ENCODE results near the gene PLA2G5.
"Not testable (repeated sequence)": the region's sequence is repeated elsewhere in the genome, so short reads cannot be mapped to it uniquely, and the experiment has no call there.

Gene PLA2G5

GRCh38 chr1:20051218-20051829, 18.7 kb upstream of the PLA2G5 start:
- H3K4me3 ChIP-seq (ENCODE audit: low read length) = no peak overlapping the region
- DNase-seq (ENCODE audit: low read depth) = no peak
- no peak for TF ChIP-seq CTCF (conservative IDR thresholded peaks at IDR 0.05; ENCODE audit: low read depth, low read length)

GRCh38 chr1:20052386-20052785, 17.6 kb upstream of the PLA2G5 start:
- no peak for DNase-seq (ENCODE audit: low read depth)
- TF ChIP-seq CTCF (conservative IDR thresholded peaks at IDR 0.05; ENCODE audit: low read depth, low read length) = no peak
- no peak overlapping the region for H3K4me3 ChIP-seq (ENCODE audit: low read length)

GRCh38 chr1:20057886-20058420, 12.0 kb upstream of the PLA2G5 start:
- H3K4me3 ChIP-seq (ENCODE audit: low read length) = no peak overlapping the region
- no peak for TF ChIP-seq CTCF (conservative IDR thresholded peaks at IDR 0.05; ENCODE audit: low read depth, low read length)
- no peak for DNase-seq (ENCODE audit: low read depth)

GRCh38 chr1:20058531-20058930, 11.5 kb upstream of the PLA2G5 start:
- no peak overlapping the region for H3K4me3 ChIP-seq (ENCODE audit: low read length)
- TF ChIP-seq CTCF (conservative IDR thresholded peaks at IDR 0.05; ENCODE audit: low read depth, low read length) = no peak
- DNase-seq (ENCODE audit: low read depth) = no peak

GRCh38 chr1:20059847-20060246, 10.1 kb upstream of the PLA2G5 start:
- no peak overlapping the region for H3K4me3 ChIP-seq (ENCODE audit: low read length)
- DNase-seq (ENCODE audit: low read depth) = no peak
- no peak for TF ChIP-seq CTCF (conservative IDR thresholded peaks at IDR 0.05; ENCODE audit: low read depth, low read length)

GRCh38 chr1:20060791-20061190, 9.2 kb upstream of the PLA2G5 start:
- not testable (repeated sequence) for DNase-seq (ENCODE audit: low read depth); H3K4me3 ChIP-seq (ENCODE audit: low read length)

GRCh38 chr1:20061866-20062265, 8.1 kb upstream of the PLA2G5 start:
- no peak overlapping the region for H3K4me3 ChIP-seq (ENCODE audit: low read length)
- no peak for TF ChIP-seq CTCF (conservative IDR thresholded peaks at IDR 0.05; ENCODE audit: low read depth, low read length)
- DNase-seq (ENCODE audit: low read depth) = no peak
